Astrocyte of the spinal cord (primary cell): Measurements from ENCODE around the gene GARIN5B.

Source experiments
- DNase-seq: peaks from one replicate; pipeline ENCODE4 v3.0.0; 2011; ENCODE audit warnings: low read depth, low spot score
- H3K4me3 ChIP-seq: 2 replicates; pipeline ENCODE4 v1.5.1; 2011; ENCODE audit warnings: low read depth, mild to moderate bottlenecking, low read length, moderate library complexity
- in situ Hi-C: cut with HindIII; loops from 2 replicates; pipeline ENCODE4 v1.10.0; 2017; ENCODE audit warnings: low sequenced_read_pairs
- TF ChIP-seq, protein P1 (sequence below): IDR thresholded peaks from 2 replicates; pipeline ENCODE4 v1.5.1; 2012; ENCODE audit warnings: low read depth, mild to moderate bottlenecking, low read length, inconsistent platforms

Gene GARIN5B

DNA sequence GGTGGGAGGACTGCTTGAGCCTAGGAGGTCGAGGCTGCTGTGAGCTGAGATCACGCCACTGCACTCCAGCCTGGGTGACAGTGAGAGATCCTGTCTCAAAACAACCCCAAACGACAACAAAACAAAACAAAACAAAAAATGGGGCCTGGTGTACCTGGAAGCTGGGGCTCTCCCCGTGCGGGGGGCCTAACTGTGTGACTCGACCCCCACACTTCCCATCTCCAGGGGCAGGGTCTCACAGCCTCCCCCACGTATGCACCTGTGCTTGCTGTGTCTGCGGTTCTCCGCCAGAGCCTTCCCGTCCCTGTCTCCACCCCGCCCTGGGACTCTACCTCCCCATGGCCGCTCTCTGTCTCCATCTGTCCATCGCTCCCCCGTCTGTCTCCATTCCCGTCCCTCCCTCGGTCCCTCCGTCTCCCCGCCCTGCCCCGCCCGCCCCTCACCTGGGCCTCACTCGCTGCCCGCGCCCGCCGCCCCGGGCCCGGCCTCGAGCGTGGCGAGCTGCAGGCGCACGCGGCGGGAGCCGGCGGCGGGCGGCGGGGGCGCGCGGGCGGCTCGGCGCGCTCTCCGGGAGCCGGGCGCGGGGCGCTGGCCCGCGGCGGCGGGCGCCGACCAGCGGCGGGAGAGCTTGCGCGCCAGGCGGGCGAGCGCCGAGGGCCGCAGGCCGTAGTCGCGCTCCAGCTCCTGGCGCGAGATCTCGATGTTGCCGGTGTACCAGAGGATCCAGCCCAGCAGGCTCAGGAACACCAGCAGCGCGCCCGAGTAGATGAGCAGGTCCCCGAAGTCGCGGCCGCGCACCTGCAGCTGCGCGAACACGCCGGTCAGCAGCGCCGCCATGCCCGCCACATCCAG lies 20.4 kb upstream of the GARIN5B start:
- peak overlapping the region; percentile 40 for H3K4me3 ChIP-seq
- TF ChIP-seq, protein P1, sequence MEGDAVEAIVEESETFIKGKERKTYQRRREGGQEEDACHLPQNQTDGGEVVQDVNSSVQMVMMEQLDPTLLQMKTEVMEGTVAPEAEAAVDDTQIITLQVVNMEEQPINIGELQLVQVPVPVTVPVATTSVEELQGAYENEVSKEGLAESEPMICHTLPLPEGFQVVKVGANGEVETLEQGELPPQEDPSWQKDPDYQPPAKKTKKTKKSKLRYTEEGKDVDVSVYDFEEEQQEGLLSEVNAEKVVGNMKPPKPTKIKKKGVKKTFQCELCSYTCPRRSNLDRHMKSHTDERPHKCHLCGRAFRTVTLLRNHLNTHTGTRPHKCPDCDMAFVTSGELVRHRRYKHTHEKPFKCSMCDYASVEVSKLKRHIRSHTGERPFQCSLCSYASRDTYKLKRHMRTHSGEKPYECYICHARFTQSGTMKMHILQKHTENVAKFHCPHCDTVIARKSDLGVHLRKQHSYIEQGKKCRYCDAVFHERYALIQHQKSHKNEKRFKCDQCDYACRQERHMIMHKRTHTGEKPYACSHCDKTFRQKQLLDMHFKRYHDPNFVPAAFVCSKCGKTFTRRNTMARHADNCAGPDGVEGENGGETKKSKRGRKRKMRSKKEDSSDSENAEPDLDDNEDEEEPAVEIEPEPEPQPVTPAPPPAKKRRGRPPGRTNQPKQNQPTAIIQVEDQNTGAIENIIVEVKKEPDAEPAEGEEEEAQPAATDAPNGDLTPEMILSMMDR, result no peak
- peak; percentile 68 for DNase-seq
- in situ Hi-C loops, result no loop called here

GRCh38 chr19:55382522-55383054 lies 19.5 kb upstream of the GARIN5B start:
- in situ Hi-C loops, result no loop called here
- TF ChIP-seq, protein P1, result no peak
- DNase-seq, result no peak
- H3K4me3 ChIP-seq, result no peak overlapping the region

GRCh38 chr19:55382013-55382412 lies 19.0 kb upstream of the GARIN5B start:
- DNase-seq, result no peak
- TF ChIP-seq, protein P1, result no peak
- no peak overlapping the region for H3K4me3 ChIP-seq
- in situ Hi-C loops, result no loop called here

DNA sequence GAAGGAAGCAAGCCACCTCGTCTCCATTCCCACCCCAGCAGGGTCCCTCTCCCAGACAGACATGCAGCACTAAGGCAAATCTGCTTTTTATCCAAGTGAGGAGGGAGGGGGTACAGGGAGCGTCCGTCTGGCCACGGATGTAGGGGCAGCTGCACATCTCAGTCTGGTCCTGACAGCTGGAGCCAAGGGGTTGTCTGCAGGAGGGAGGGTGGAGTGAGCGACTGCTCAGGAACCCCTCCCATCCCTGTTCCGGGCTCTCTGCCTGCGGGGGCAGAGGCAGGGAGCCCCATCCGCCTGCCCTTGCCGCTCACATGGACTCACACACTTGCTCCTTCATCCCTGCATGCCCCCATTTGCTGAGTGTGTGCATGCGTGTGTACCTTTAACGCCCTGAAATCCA lies 16.1 kb upstream of the GARIN5B start:
- in situ Hi-C loops, result no loop called here
- H3K4me3 ChIP-seq, result no peak overlapping the region
- TF ChIP-seq, protein P1, result no peak
- no peak for DNase-seq

DNA sequence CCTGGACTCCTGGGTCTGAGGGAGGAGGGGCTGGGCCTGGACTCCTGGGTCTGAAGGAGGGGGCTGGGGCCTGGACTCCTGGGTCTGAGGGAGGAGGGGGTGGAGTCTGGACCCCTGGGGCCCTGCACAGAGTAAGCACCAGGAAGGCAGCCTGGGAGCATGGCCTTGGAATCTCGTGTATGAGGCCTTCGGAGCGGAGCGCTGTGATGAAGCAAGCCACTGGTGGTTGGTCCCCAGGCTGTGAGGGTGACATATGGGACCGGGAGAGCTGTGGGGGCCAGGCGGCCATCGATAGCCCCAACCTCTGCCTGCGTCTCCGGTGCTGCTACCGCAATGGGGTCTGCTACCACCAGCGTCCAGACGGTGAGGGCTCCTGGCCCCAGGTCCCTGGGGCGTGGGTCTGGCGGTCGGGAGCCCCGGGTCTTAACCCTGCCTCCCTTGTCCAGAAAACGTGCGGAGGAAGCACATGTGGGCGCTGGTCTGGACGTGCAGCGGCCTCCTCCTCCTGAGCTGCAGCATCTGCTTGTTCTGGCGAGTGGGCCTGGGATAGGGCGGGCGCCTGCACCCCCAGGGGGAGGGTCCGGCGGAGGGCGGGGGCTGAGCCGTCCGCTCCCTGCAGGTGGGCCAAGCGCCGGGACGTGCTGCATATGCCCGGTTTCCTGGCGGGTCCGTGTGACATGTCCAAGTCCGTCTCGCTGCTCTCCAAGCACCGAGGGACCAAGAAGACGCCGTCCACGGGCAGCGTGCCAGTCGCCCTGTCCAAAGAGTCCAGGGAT lies 14.5 kb upstream of the GARIN5B start:
- DNase-seq, result no peak
- no peak overlapping the region for H3K4me3 ChIP-seq
- TF ChIP-seq, protein P1, result no peak
- in situ Hi-C loops, result no loop called here

- TF ChIP-seq, protein P1, result no peak
- DNase-seq, result no peak
- in situ Hi-C loops, result no loop called here
- no peak within 1 kb of the TSS for H3K4me3 ChIP-seq
These were observed 13.3 kb upstream of the GARIN5B start, which contains the start of gene TMEM190 for GRCh38 chr19:55376241-55376933. TMEM190 (plus strand) TSS chr19:55376826; CDS start chr19:55376854, 28 bp downstream.
